A549 (cell line): ENCODE data around the gene AKTIP.

Experiments
- CHD4 ChIP-seq: fragments of 200-600 bp; sonication (generic); IDR thresholded peaks from 2 replicates; pipeline ENCODE4 v1.6.1; 2016; ENCODE audit warnings: antibody characterized with exemption, mild to moderate bottlenecking, borderline replicate concordance
- CTCF ChIP-seq: fragments of >200 bp; sonication (Bioruptor Twin); formaldehyde crosslinking; IDR thresholded peaks from 3 replicates; pipeline ENCODE4 v1.5.1; 2016
- E2F6 ChIP-seq: IDR thresholded peaks from 2 replicates; pipeline ENCODE4 v1.6.1; 2012; ENCODE audit warnings: low read depth, borderline replicate concordance
- JUN ChIP-seq, 2 experiments: fragments of >200 bp; sonication (Bioruptor Twin); formaldehyde crosslinking; IDR thresholded peaks; 2 replicates in 1 of 2; 3 replicates in 1 of 2; pipeline ENCODE4 v1.6.1; 2016 to 2017
- POLR2A ChIP-seq: IDR thresholded peaks from 2 replicates; pipeline ENCODE4 v1.6.1; 2012; ENCODE audit warnings: mild to moderate bottlenecking, low read length
- RFX5 ChIP-seq: fragments of 450-650 bp; IDR thresholded peaks from 2 replicates; pipeline ENCODE4 v1.7.1; 2014; ENCODE audit warnings: antibody characterized with exemption, mild to moderate bottlenecking, moderate library complexity
- SMC3 ChIP-seq: fragments of >200 bp; sonication (Bioruptor Twin); formaldehyde crosslinking; IDR thresholded peaks from 3 replicates; pipeline ENCODE4 v1.6.1; 2018; ENCODE audit warnings: inconsistent platforms

DNA sequence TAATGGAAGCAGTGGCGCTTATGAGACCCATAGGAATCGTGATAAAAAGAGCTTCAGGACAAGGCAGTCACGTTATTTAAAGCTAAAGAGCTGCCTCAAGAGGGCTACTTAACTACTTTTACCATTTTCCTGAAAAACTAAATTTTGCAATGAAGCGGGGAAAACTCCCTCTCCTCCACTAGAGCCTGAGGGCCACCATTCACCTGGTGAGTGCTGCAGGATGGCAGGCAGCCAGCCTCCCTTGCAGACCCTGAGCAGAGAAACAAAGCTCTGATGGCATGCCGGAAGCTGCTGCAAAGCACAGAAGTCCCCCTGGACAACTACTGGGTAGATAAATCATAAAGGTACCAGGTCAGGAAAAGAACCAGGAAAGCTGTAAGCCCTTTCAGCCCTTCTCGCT lies 8.4 kb downstream of the AKTIP start:
- TF ChIP-seq POLR2A (no peak), CTCF (no peak), E2F6 (no peak), CHD4 (no peak), JUN (IDR thresholded peaks at IDR 0.05) (no peak), SMC3 (no peak), RFX5 (no peak)
